C1 segment of cervical spinal cord (tissue), 14 donors: ENCODE results near the gene CNPY4.

ENCODE experiments used
- DNase-seq, 14 donors: peaks; one replicate each; lab custom pipeline; 2025; lab: John Stamatoyannopoulos, UW

CNPY4 gene

DNA sequence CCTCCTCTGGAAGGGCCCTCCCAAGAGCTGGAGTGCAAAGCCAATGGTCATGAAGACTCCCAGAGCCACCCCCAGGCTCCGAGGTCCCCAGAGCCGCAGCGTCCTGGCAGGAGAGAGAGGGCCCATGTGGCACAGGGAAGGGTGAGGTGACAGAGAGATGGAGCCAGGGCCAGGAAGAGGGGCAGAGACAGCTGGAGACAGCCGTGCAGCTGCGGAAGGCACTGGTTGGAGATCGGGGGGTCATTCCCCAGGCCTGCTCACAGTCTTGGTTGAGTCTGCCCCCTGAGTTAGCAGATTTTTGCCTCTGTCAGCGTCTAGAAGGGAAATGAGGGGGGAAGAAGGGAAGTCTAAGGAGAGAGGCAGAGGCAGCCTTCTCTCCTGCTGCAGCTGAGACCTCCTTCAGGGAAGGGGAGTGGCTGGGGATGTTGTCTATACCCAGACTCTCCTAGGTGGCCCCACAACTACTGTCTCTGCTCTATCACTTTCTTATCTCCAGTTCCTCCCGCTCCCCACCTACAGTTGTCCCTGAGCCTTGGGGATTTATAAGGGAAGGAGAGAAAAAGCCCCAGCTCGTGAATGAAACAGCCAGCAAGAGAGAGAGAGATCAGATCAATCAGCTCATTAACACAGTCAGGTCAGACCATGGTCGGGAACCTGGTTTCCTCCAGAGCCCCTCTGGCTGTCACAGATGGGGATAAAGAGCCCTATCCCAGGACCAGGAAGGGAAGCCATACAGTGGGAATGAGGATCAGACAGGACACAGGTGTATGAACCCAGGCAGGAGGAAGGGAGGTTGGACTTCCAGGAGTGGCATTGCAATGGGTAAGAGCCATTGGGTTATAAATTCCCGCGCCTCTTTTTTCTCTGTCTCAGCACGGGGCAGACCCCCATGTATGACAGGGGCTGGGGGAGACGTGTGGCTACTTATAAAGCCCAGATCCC is 47.8 kb downstream of the CNPY4 start:
- peak in 1 of 14 donors; percentile 12 for DNase-seq

DNA sequence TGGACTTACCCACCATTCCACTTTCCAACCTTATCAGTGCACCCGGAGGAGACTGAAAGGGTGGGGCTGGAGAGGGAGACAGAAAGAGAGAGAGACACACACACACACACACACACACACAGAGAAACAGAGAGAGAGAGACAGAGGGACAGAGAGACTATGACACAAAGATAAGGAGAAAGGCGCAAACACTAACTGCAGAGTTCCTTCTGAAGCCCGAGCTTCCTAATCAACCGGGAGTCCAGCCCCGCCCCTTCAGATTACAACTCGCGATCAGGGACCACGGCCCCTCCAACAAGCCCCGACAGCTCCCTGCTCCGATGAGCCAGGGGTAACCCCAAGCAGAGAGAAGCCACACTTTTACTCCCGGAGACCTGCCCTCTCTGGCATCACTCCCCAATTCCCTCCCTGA is 48.5 kb downstream of the CNPY4 start:
- DNase-seq: no peak

DNA sequence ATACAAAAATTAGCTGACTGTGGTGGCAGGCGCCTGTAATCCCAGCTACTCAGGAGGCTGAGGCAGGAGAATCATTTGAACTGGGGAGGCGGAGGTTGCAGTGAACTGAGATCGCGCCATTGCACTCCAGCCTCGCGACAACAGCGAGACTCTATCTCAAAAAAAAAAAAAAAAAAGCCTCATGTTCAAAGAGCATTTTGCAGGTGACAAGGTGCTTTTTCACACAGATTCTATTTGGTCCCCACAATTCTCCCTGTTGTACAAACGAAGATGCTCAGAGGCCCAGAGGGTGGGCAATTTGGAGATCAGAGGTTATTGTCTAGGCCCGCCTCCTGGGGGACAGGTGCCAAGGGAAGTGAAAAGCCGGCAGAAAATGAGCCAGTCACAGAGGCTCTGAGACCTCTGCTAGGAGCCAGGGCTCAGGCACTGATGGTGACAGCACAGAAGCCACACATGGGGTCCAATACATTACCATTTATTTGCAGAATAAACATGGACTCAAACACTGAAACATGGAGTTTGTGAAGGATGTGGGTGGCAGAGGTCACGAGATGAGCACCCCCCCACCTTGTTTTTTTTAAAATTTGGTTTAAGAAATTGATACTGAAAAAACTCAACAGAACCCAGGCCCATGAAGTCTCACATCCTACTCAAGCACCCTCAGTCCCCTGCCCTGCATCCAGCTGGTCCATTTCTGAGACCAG is 49.9 kb downstream of the CNPY4 start:
- DNase-seq: no peak

DNA sequence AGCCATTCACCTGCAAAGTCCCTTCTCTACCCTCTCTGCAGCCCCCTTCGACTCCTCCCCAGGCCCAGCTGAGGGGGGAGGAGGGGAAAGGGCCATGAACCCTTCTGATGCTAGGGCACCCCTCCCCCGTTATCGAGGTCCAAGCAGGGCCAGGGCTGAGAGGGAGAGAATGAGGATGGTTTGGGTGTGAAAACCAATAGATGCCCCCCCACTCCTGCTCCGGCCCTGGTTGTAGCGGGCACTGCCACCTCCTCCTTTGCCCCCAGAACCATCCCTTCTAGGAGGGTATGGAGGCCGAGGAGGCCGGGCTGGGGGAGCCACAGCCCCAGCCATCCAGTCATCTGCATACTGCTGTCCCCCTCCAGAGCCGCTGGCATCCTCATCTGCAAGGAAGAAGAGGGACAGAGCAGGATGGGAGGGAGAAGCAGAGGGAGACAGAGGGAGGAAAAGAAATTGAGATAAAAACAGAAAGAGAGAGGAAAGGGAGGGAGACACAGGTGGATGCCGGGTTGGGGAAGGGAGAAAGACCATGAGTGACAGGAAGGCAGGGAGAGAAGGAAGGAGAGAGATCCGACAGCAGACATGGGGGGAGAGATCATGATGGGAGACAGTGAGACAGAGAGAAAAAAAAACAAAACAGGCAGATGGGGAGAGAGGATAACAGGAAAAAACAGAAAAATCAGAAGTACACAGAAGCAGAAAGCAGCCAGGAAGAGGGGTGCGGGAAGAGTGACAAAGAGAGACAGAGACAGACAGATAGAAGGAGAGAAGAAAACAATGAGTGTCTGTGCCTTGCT is 50.9 kb downstream of the CNPY4 start:
- DNase-seq: no peak

DNA sequence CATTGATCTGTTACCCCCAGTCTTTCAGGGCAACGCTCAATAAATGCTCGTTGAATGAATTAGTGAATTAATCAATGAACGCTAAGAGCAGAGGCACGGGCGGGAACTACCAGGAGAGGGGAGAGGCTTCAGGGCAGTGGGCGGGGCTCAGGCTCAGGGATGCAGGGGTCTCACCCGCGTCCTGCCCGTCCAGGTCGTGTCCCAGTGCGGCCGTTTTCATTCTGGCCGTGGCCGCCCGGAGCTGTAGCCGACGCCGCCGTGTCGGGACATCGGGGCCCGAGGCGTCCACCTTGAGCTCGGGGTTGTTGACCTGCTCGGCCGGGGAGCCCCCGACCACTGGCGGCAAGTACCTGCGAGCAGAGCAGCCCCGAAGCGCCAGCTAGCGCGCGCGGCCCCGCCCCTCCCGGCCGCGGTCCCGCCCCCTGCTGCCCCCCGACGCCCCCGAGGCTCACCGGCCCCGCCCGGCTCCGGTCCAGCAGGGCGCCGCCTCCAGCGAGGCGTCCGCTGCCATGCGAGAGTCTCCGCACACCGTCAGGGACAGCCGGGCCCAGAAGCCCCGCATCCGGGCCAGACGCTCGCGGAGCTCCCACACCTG is 51.8 kb downstream of the CNPY4 start:
- DNase-seq: no peak

DNA sequence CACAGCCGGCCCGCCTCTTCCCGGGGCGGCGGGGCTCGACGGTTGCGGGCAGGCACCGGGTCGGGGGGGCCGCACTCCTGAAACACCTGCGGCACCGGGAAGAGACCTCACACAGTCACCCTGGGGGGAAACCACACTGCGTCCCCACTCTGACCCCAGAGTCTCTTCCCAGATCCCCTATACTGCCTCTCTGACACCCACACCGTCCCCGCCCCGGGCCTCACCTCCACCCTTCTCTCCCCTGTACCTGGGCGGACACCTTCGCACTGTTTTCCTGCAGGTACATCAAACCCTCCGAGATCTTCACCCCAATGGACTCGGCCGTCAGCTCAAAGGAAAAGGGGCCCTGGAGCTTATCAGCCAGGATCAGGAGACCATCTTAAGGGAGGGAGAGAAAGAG is 52.4 kb downstream of the CNPY4 start:
- no peak for DNase-seq

DNA sequence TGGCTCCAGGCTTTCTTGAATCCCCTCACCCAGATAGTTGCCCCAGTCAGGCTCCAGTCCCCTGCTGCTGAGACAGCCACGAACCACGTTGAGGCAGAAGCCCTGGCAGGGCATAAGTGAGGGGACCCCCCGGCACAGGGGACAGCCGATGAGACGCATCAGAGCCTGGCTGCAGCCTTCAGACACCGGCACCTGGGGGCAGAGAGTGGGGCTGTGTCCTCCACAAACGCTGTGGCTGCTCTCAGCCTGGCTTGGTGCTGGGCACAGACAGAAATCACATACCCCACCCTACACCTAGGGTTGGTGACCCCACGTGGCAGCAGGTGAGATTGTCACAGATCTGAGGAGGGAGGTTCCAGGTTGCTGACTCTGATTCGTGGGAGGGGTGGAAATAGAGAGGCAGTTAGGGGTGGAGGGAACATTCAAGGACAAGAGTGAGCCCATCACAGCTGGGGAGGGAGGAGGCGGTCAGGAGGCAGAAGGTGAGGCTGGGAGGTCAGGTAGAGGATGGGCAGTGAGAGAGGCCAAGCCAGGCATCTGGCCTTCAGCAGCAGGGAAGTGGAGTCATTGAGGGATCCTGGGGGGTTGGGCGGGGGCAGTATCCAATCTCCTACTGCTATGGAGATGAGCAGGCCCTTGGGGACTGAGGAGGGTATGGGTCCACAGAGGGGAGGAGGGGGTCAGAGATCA is 54.5 kb downstream of the CNPY4 start:
- no peak for DNase-seq

DNA sequence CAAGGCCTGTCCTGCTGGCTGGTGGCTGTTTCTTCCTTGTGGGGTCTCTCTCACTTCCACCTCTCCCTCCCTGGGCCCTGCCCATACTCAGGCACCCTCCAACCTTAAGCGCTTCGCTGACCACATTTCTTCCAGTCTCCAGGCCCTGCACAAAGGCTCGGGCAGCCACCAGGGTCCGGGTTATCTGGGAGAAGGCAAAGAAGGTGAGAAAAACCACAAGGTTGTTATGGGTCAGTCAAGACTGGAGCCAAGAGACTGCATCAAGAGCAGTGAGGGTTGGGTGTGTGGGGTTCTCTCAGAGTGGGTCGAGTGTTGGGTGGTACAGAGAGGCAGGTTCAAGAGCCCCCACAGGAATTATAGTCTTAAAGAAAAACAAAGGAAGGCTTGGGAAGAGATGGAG is 55.1 kb downstream of the CNPY4 start:
- no peak for DNase-seq
